Endothelial cell of umbilical vein (primary cell): ENCODE data around the gene BSG. TPM values are rescaled to one million over a fixed set of nuclear protein-coding genes. Genes with fewer than 3 reads are reported as not detected.

Experiments
- BruUV-seq: library from RNA; stranded (reverse); fragments of 400-500 nt; replicated peaks from 2 replicates; lab custom pipeline; 2021; lab: Mats Ljungman, UMichigan
- CTCF ChIA-PET: fragments of 300-600, 350-600 bp; sonication (Branson Sonifier 250); formaldehyde crosslinking; loops from one replicate; lab custom pipeline; 2021; ENCODE audit warnings: antibody characterized with exemption, inconsistent platforms; lab: Charles Lee
- POLR2A ChIA-PET: fragments of 300-600, 350-600 bp; sonication (Branson Sonifier 250); formaldehyde crosslinking; loops from one replicate; lab custom pipeline; 2021; ENCODE audit warnings: antibody characterized with exemption, inconsistent platforms; lab: Charles Lee
- DNase-seq: peaks from one replicate; pipeline ENCODE4 v3.0.0-alpha.2; 2011; ENCODE audit warnings: low read depth, low spot score
- FAIRE-seq: peaks from 2 replicates; lab custom pipeline; 2011; peaks lifted over from hg19 to GRCh38; lab: Jason Lieb, UNC
- H2AFZ ChIP-seq: 2 replicates; pipeline ENCODE4 v1.6.0; 2012; ENCODE audit warnings: low read depth, low read length, control low read depth, inconsistent platforms
- H3K27ac ChIP-seq: 2 replicates; pipeline ENCODE4 v1.5.1; 2011; ENCODE audit warnings: low read depth, mild to moderate bottlenecking, control low read depth, low read length, moderate library complexity; ENCODE audit not compliant: insufficient read depth
- H3K27me3 ChIP-seq, 2 experiments: 2 replicates each; pipeline versions ENCODE4 v1.6.0 to v1.6.1; 2011; ENCODE audit warnings: low read length in 2 of 2, mixed read lengths in 1 of 2; ENCODE audit not compliant: control insufficient read depth in 2 of 2, insufficient read depth in 2 of 2
- H3K36me3 ChIP-seq, 2 experiments: 2 replicates in 1 of 2; 3 replicates in 1 of 2; pipeline ENCODE4 v1.5.1; 2011; ENCODE audit warnings: low read length in 2 of 2, mild to moderate bottlenecking in 1 of 2, moderate library complexity in 1 of 2; ENCODE audit not compliant: control insufficient read depth in 2 of 2, insufficient read depth in 2 of 2; ENCODE audit errors: extremely low read depth in 1 of 2
- H3K4me1 ChIP-seq: 3 replicates; pipeline ENCODE4 v1.5.1; 2011; ENCODE audit warnings: mild to moderate bottlenecking, low read length; ENCODE audit not compliant: control insufficient read depth, insufficient read depth; ENCODE audit errors: extremely low read depth
- H3K4me2 ChIP-seq: 2 replicates; pipeline ENCODE4 v1.6.1; 2011; ENCODE audit warnings: low read length, control low read depth, mixed read lengths; ENCODE audit not compliant: insufficient read depth
- H3K4me3 ChIP-seq, 3 experiments: fragments of 200-600 bp in 1 of 3; sonication (generic), shearing (Covaris generic) in 1 of 3; replicated peaks in 1 of 3; 2 replicates each; pipeline ENCODE4 v1.5.1; 2011 to 2016; ENCODE audit warnings: control low read depth in 3 of 3, low read length in 3 of 3, mild to moderate bottlenecking in 2 of 3, inconsistent platforms in 1 of 3, low read depth in 1 of 3, moderate library complexity in 1 of 3; ENCODE audit not compliant: insufficient read depth in 1 of 3
- H3K79me2 ChIP-seq: 2 replicates; pipeline ENCODE4 v1.6.0; 2012; ENCODE audit warnings: low read length, inconsistent platforms; ENCODE audit not compliant: control insufficient read depth, insufficient read depth
- H3K9ac ChIP-seq: replicated peaks from 2 replicates; pipeline ENCODE3; 2011; ENCODE audit warnings: low read length, control low read depth; ENCODE audit not compliant: insufficient read depth; ENCODE audit errors: extremely low read depth
- H3K9me1 ChIP-seq: replicated peaks from 3 replicates; pipeline ENCODE4 v1.6.0; 2011; ENCODE audit warnings: mild to moderate bottlenecking, low read length; ENCODE audit not compliant: control insufficient read depth, insufficient read depth; ENCODE audit errors: extremely low read depth
- H3K9me3 ChIP-seq: replicated peaks from 2 replicates; pipeline ENCODE4 v1.5.1; 2012; ENCODE audit warnings: low read length, inconsistent platforms; ENCODE audit not compliant: control insufficient read depth, insufficient read depth
- H4K20me1 ChIP-seq: replicated peaks from 2 replicates; pipeline ENCODE3; 2011; ENCODE audit warnings: mild to moderate bottlenecking, low read length; ENCODE audit not compliant: control insufficient read depth, insufficient read depth; ENCODE audit errors: extremely low read depth
- EZH2 ChIP-seq: IDR thresholded peaks from 2 replicates; pipeline ENCODE4 v1.6.1; 2012; ENCODE audit warnings: borderline replicate concordance, low read depth, mild to moderate bottlenecking, moderate library complexity, low read length, inconsistent platforms; ENCODE audit not compliant: severe bottlenecking
- FOS ChIP-seq: IDR thresholded peaks from 2 replicates; pipeline ENCODE4 v1.6.1; 2011; ENCODE audit warnings: mild to moderate bottlenecking, low read length, moderate library complexity, borderline replicate concordance; ENCODE audit not compliant: insufficient read depth
- GATA2 ChIP-seq: IDR thresholded peaks from 2 replicates; pipeline ENCODE4 v1.7.0; 2011; ENCODE audit warnings: low read depth, mild to moderate bottlenecking, moderate library complexity, mixed read lengths, low read length; ENCODE audit not compliant: insufficient read length, insufficient read depth
- JUN ChIP-seq: IDR thresholded peaks from 2 replicates; pipeline ENCODE4 v1.6.1; 2011; ENCODE audit warnings: borderline replicate concordance, low read depth; ENCODE audit not compliant: insufficient read length, insufficient read depth
- MYC ChIP-seq: IDR thresholded peaks from one replicate; pipeline ENCODE4 v1.6.1; 2011; ENCODE audit warnings: mild to moderate bottlenecking, low read depth, low read length
- POLR2A ChIP-seq: IDR thresholded peaks from 2 replicates; pipeline ENCODE4 v1.6.1; 2012; ENCODE audit warnings: low read depth, mild to moderate bottlenecking, control low read depth, low read length
- POLR2AphosphoS5 ChIP-seq: IDR thresholded peaks from 2 replicates; pipeline ENCODE4 v1.6.1; 2012; ENCODE audit warnings: low read depth, mild to moderate bottlenecking, control low read depth, low read length, moderate library complexity; ENCODE audit not compliant: insufficient read depth
- dilution Hi-C: fragments of 300-500 bp; cut with MboI; formaldehyde crosslinking; loops from one replicate; pipeline ENCODE4 v1.15.0; 2019; ENCODE audit warnings: low sequenced_read_pairs; ENCODE audit not compliant: extremely low pct_ligation_motif_present
- intact Hi-C: fragments of 100-400 bp; cut with micrococcal nuclease; formaldehyde crosslinking; loops from one replicate; pipeline ENCODE4 v1.10.0; 2022
- polyA plus RNA-seq, 4 experiments: library from polyadenylated mRNA; depleted of rRNA in 3 of 4; stranded (reverse) in 3 of 4; unstranded in 1 of 4; fragments of >200 nt; gene quantifications; 2 replicates each; pipeline versions ENCODE4 v1.2.1 to v1.2.3, GENCODE V29; 2011 to 2012; ENCODE audit warnings: missing spikeins in 1 of 4
- total RNA-seq: library from RNA; stranded (reverse); gene quantifications from 2 replicates; pipeline ENCODE4 v1.2.3, GENCODE V29; 2021
- TF ChIP-seq, protein P1 (sequence below), 2 donors: IDR thresholded peaks; 1 replicate in 1 of 2; 2 replicates in 1 of 2; pipeline ENCODE4 v1.5.1; 2011; ENCODE audit warnings: low read length in 2 of 2, mild to moderate bottlenecking in 2 of 2, moderate library complexity in 2 of 2, control low read depth in 1 of 2, inconsistent platforms in 1 of 2, low read depth in 1 of 2; ENCODE audit not compliant: insufficient read depth in 1 of 2; ENCODE audit errors: extremely low read depth in 1 of 2
- TF ChIP-seq, protein P2 (sequence below): IDR thresholded peaks from 2 replicates; pipeline ENCODE4 v1.6.1; 2011; ENCODE audit not compliant: insufficient read depth, insufficient read length

Gene BSG
- total and polyA plus RNA-seq, 2 donors (not counting 3 experiments of a cell fraction or from before 2014, with no cell fraction given), result 485 to 661 TPM

DNA sequence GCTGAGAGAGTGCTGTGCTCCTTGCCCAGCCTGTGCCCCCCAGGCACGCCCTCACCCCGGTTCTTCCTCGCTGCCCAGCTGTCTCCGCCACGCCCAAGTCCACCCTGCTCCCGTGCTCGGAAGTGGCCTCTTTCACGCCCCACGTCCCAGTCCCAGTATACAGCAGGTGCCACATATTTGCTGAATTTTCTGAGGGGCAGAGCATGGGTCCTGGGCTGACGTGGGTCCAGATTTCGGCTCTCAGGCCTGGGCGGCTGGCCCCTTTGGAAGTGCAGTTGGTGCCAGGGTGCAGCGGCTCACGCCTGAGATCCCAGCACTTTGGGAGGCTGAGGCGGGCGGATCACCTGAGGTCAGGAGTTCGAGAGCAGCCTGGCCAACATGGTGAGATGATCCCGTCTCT lies 20.7 kb downstream of the BSG start:
- POLR2A ChIA-PET, result no interaction called here
- TF ChIP-seq GATA2 (no peak), EZH2 (no peak), POLR2A (no peak), FOS (no peak), JUN (no peak)
- TF ChIP-seq, protein P1, sequence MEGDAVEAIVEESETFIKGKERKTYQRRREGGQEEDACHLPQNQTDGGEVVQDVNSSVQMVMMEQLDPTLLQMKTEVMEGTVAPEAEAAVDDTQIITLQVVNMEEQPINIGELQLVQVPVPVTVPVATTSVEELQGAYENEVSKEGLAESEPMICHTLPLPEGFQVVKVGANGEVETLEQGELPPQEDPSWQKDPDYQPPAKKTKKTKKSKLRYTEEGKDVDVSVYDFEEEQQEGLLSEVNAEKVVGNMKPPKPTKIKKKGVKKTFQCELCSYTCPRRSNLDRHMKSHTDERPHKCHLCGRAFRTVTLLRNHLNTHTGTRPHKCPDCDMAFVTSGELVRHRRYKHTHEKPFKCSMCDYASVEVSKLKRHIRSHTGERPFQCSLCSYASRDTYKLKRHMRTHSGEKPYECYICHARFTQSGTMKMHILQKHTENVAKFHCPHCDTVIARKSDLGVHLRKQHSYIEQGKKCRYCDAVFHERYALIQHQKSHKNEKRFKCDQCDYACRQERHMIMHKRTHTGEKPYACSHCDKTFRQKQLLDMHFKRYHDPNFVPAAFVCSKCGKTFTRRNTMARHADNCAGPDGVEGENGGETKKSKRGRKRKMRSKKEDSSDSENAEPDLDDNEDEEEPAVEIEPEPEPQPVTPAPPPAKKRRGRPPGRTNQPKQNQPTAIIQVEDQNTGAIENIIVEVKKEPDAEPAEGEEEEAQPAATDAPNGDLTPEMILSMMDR (IDR thresholded peaks at IDR 0.05; ENCODE audit: extremely low read depth in 1 of 2, insufficient read depth in 1 of 2, low read depth in 1 of 2, low read length in 2 of 2), result no peak
- no peaks in the 10 kb centered on the region for H4K20me1 ChIP-seq

DNA sequence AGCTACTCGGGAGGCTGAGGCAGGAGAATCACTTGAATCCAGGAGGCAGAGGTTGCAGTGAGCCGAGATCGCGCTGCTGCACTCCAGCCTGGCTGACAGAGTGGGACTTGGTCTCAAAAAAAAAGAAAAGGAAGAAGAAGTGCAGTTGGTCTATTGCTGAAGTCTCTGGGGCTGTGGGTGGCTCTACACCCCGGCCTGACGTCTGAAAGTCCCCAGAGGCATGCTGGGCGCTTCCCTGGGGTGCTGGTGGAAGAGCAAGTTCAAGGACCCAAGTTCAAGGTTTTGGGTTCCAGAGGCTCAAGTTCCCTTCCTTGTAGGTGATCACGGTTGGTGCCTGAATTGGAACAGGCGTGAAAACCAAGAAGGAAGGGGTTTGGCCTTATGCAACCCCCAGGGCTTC lies 21.1 kb downstream of the BSG start:
- Histone ChIP-seq H3K27me3 (peaks cover 10 to 12% of the 10 kb centered on the region in 2 experiments), H3K36me3 (no peaks in the 10 kb centered on the region), H2AFZ (no peak overlapping the region), H3K4me1 (no peaks in the 10 kb centered on the region), H3K79me2 (no peaks in the 10 kb centered on the region), H4K20me1 (no peaks in the 10 kb centered on the region), H3K27ac (no peak overlapping the region), H3K4me2 (no peak overlapping the region), H3K4me3 (no peak overlapping the region), H3K9me3 (no peaks in the 10 kb centered on the region), H3K9ac (no peak overlapping the region), H3K9me1 (no peaks in the 10 kb centered on the region)
- ChIA-PET CTCF (no interaction called here), POLR2A (no interaction called here)
- dilution Hi-C loops, result no loop called here
- BruUV-seq, result no TSS peak
- TF ChIP-seq MYC, result no peak
- TF ChIP-seq, protein P2, sequence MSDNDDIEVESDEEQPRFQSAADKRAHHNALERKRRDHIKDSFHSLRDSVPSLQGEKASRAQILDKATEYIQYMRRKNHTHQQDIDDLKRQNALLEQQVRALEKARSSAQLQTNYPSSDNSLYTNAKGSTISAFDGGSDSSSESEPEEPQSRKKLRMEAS, result no peak
- no peak for TF ChIP-seq JUN
- no peak for TF ChIP-seq EZH2
- TF ChIP-seq GATA2, result no peak
- no peak for TF ChIP-seq FOS
- no peak for TF ChIP-seq POLR2A
- no peak for TF ChIP-seq POLR2AphosphoS5
- TF ChIP-seq, protein P1 (IDR thresholded peaks at IDR 0.05; ENCODE audit: extremely low read depth in 1 of 2, insufficient read depth in 1 of 2, low read depth in 1 of 2, low read length in 2 of 2), result no peak
- no peak for DNase-seq
- intact Hi-C loops, result no loop called here
- no peak for FAIRE-seq

More for the DNA sequence above, 20.7 kb downstream of the BSG start:
- no peaks in the 10 kb centered on the region for H3K4me1 ChIP-seq
- dilution Hi-C loops (no loop called here), intact Hi-C loops (no loop called here)
- no peaks in the 10 kb centered on the region for H3K36me3 ChIP-seq
- H3K9ac ChIP-seq, result no peak overlapping the region
- DNase-seq (no peak), FAIRE-seq (no peak)
- H3K27me3 ChIP-seq, result peaks cover 10 to 13% of the 10 kb centered on the region in 2 experiments
- no TSS peak for BruUV-seq
- H3K27ac ChIP-seq, result no peak overlapping the region
- no peaks in the 10 kb centered on the region for H3K79me2 ChIP-seq
- no peak overlapping the region for H2AFZ ChIP-seq
- H3K9me1 ChIP-seq, result no peaks in the 10 kb centered on the region
- H3K4me3 ChIP-seq, result no peak overlapping the region
- no peak overlapping the region for H3K4me2 ChIP-seq
- H3K9me3 ChIP-seq, result no peaks in the 10 kb centered on the region
- CTCF ChIA-PET, result no interaction called here
